SH-SY5Y (cell line): Measurements from ENCODE around the gene ATP12A.

ENCODE experiments used
- GATA2 ChIP-seq: IDR thresholded peaks from 2 replicates; pipeline ENCODE4 v1.6.1; 2011; ENCODE audit warnings: mild to moderate bottlenecking, low read depth, low read length
- GATA3 ChIP-seq: IDR thresholded peaks from 2 replicates; pipeline ENCODE4 v1.6.1; 2011; ENCODE audit warnings: low read depth, mild to moderate bottlenecking, low read length, moderate library complexity

DNA sequence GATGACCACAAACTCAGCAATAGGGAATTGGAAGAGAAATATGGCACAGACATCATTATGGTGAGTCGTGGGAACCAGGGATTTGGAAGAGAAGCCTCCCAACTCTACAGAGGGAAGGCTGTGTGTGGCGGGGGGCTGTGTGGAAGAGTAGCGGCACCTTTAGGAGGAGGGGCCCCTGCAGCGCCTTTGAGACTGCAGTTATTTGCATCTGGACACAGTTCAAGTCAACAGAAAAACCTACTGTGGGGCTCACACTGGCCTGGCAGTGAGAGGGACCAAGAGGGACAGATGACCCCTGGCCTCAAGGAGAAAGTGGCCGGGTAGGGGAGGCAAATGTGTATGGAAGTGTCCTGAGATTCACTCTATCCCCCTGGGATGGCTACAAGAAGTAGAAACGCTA is 5.1 kb downstream of the ATP12A start:
- TF ChIP-seq GATA2 (no peak), GATA3 (no peak)
